Activated T-helper 1 cell treated with Interleukin-2 at 50 U/mL for 16 hours (primary cell): ENCODE measurements around the gene ZNF619.
"Not testable (repeated sequence)": the region's sequence is repeated elsewhere in the genome, so short reads cannot be mapped to it uniquely, and the experiment has no call there.

Experiments
- DNase-seq: peaks from one replicate; pipeline ENCODE4 v3.0.0-alpha.2; 2020; ENCODE audit warnings: low read depth

ZNF619 gene

GRCh38 chr3:40476478-40477470, at the start of gene ZNF619:
ZNF619 (plus strand) TSS chr3:40477122; CDS start chr3:40477980, 858 bp downstream.
- DNase-seq, result peak; percentile 23

DNA sequence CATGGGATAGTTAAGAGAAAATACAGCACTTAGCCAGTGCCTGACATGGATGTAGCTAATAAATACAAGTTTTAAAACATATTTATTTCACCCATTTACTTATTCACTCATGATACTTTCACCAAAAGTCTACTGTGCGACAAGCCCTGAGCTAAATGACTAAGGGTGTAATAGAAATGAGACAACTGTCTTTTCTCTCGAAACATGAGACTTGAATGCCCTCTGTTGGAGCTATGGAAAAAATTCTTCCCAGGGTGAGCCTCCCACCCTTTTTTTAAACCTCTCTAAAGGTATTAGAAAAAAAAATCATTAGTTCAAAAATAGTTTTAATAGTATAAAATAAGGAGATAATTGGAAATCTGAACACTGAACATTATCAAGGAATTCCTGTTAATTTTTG, 44.1 kb upstream of the ZNF619 start:
- no peak for DNase-seq

GRCh38 chr3:40437889-40438288, 39.0 kb upstream of the ZNF619 start:
- DNase-seq, result no peak

GRCh38 chr3:40445062-40445461, 31.9 kb upstream of the ZNF619 start:
- no peak for DNase-seq

- no peak for DNase-seq
These were observed 31.0 kb upstream of the ZNF619 start for GRCh38 chr3:40445880-40446279.

GRCh38 chr3:40450438-40450837, 26.5 kb upstream of the ZNF619 start:
- DNase-seq, result no peak

DNA sequence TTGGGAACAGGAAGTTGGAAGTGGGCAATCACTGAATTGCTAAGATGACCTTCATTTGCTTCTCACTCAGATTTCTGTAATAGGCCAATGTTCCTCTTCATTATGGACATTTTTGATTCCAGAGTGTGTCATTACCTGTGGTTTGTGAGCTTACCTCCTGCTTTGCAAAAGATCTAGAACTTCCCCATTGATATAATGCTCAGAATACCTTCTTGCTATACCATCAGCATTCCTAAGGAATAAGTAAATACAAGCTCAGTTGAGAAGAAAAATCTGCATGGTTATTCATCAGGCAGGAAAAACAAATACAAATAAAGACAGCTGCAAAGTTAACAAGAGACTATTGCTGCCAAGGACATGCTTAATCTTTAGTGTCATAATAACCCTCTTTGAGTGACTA, 25.4 kb upstream of the ZNF619 start:
- no peak for DNase-seq

GRCh38 chr3:40452057-40452456, 24.9 kb upstream of the ZNF619 start:
- DNase-seq, result no peak

DNA sequence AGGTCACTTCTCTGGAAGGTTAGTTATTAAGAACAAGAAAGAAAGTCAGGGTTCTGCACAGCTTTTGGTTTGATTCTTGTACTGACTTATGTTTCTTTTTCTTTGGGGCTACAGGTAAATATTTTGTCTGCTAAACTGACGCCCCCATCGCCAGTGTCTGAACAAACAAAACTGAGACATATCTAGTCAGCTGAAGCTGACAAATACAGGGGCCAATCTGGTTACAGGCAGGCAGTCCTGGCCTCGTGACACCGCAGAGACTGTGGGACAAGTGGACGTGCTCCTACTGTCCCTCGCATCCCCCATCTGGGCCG, 24.4 kb upstream of the ZNF619 start:
- DNase-seq, result no peak

DNA sequence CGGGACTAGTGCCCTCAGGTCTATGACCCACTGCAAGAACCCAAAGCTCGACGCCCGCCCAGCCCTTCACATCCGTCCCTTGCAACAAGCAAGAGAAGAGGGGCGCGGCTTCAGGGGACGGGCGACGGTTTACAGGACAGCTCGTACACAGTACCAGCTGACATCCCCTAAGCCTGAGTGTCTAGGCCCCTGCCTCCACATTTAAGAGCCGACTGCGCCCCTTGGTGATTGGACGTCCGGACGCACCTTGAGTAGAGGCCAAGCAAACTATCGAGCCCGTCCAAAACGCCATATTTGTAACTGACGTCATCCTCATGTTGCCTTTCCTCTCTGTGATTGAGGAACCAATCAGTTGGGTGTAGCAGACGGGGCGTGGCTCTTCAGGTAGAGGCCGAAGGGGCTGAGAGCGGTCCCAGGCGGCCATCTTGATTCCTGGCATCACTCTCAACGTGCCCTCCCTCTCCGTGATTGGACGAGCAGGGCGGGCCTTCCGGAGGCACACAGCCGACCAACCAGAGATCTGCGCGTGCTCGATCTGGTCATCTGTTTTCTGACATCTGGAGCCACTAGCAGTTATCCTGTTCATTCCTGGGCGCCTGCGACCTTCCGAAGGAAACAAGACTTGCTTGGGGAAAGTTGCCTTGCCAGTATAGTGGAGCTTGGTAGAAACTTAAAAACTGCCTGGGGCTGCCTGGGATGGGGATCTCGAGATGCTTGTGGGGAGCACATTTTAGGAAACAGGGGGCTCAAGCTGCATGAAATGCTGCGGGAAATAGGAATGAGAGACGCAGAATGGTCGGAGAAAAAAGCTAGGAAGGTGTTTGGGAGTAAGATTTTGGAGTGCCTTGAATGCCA, 23.8 kb upstream of the ZNF619 start:
- DNase-seq, result peak; percentile 92

GRCh38 chr3:40453933-40454332, 23.0 kb upstream of the ZNF619 start:
- no peak for DNase-seq

DNA sequence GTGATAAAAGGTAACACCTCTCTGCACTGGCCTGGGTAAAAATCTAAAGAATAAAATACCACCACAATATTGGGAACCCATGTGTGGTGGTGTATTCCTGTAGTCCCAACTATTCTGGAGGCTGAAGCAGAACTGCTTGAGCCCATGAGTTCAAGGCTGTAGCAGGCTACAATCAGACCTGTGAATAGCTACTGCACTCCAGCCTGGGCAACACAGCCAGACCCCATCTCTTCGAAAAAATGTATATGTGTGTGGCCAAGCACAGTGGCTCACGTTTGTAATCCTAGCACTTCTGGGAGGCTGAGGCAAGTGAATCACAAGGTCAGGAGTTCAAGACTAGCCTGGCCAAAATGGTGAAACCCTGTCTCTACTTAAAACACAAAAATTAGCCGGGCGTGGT, 21.6 kb upstream of the ZNF619 start:
- no peak for DNase-seq

GRCh38 chr3:40456279-40456939, 20.5 kb upstream of the ZNF619 start:
- DNase-seq, result no peak

GRCh38 chr3:40456940-40457823, 19.7 kb upstream of the ZNF619 start, which contains the start of gene RPL14:
RPL14 (plus strand) TSS chr3:40457339; CDS start chr3:40457472, 133 bp downstream.
- DNase-seq, result peak; percentile 89

- DNase-seq, result no peak
These were observed 18.4 kb upstream of the ZNF619 start for GRCh38 chr3:40458473-40458872.

DNA sequence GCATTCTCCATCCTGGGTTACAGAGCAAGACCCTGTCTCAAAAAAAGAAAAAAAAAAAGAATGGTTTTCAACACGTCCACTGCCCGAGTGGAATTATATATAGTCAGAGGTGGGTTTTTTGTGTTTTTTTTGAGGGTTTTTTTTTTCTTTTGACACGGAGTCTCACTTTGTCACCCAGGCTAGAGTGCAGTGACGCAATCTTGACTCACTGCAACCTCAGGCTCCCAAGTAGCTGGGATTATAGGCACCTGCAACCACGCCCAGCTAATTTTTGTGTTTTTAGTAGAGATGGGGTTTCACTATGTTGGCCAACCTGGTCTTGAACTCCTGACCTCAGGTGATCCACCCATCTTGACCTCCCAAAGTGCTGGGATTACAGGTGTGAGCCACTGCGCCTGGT, 16.4 kb upstream of the ZNF619 start:
- DNase-seq, result not testable (repeated sequence)

GRCh38 chr3:40461161-40461560, 15.8 kb upstream of the ZNF619 start:
- no peak for DNase-seq

DNA sequence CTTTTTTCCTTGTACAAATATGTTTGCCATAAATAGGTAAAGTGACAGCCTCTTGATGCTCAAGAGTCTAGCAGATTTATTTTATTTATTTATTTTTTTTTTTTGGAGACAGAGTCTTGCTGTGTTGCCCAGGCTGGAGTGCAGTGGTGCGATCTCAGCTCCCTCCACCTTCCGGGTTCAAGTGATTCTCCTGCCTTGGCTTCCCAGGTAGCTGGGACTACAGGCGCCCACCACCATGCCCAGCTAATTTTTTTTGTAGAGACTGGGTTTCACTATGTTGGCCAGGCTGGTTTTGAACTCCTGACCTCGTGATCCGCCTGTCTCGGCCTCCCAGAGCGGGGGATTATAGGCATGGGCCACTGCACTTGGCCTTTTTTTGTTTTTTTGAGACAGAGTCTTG, 14.1 kb upstream of the ZNF619 start:
- DNase-seq, result not testable (repeated sequence)

DNA sequence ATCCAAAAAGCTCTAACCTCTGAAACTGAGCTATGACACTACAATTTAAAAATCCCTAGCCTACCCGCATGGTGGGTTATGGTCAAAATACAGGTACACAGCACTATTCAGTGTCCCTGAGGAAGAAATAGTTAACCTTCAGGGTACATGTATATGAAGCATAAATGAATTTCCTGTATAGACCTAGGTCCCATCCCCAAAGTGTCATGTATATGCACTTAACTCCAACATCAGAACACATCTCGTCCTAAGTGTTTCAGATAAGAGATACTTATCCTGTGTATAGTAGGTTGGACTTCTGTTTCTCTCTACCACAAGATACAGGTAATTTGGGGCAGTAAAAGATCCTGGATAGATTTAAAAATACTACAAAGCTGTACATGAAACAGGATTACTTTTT, 13.3 kb upstream of the ZNF619 start:
- DNase-seq, result no peak

GRCh38 chr3:40464339-40465110, 12.4 kb upstream of the ZNF619 start:
- no peak for DNase-seq

- DNase-seq, result no peak
These were observed 11.9 kb upstream of the ZNF619 start for GRCh38 chr3:40465111-40465407.
